H1 (cell line): ENCODE data around the gene SUCLG2.

Experiments used
- ATF3 ChIP-seq: IDR thresholded peaks from 2 replicates; pipeline ENCODE4 v1.6.1; 2011; ENCODE audit warnings: low read depth, mild to moderate bottlenecking, low read length; ENCODE audit not compliant: insufficient read depth
- CTCF ChIP-seq, 3 experiments: IDR thresholded peaks; 1 replicate in 2 of 3; 2 replicates in 1 of 3; pipeline versions ENCODE4 v1.5.1 to v1.6.1; 2011; ENCODE audit warnings: low read length in 3 of 3, mild to moderate bottlenecking in 3 of 3, inconsistent platforms in 2 of 3, low read depth in 1 of 3, moderate library complexity in 1 of 3; ENCODE audit not compliant: insufficient read depth in 1 of 3; ENCODE audit errors: control extremely low read depth in 1 of 3
- EGR1 ChIP-seq: IDR thresholded peaks from 2 replicates; pipeline ENCODE4 v1.6.1; 2011; ENCODE audit warnings: low read depth, low read length, borderline replicate concordance
- FOSL1 ChIP-seq: IDR thresholded peaks from 2 replicates; pipeline ENCODE4 v1.6.1; 2011; ENCODE audit warnings: mild to moderate bottlenecking, low read depth, low read length, moderate library complexity; ENCODE audit not compliant: insufficient read depth
- HDAC6 ChIP-seq: IDR thresholded peaks from one replicate; pipeline ENCODE4 v1.7.1; 2012; ENCODE audit warnings: low read depth, mild to moderate bottlenecking, inconsistent platforms, low read length, moderate library complexity
- JUN ChIP-seq: IDR thresholded peaks from 2 replicates; pipeline ENCODE4 v1.6.1; 2011; ENCODE audit warnings: low read depth, mild to moderate bottlenecking, improper control_type of control experiment, low read length
- JUND ChIP-seq: IDR thresholded peaks from 2 replicates; pipeline ENCODE4 v1.6.1; 2011; ENCODE audit warnings: mild to moderate bottlenecking, improper control_type of control experiment, low read length
- MAFK ChIP-seq: IDR thresholded peaks from 2 replicates; pipeline ENCODE4 v1.6.1; 2012; ENCODE audit warnings: low read depth, mild to moderate bottlenecking, improper control_type of control experiment, low read length
- MAX ChIP-seq: IDR thresholded peaks from 2 replicates; pipeline ENCODE4 v1.6.1; 2012; ENCODE audit warnings: inconsistent platforms
- POLR2A ChIP-seq, 2 experiments: IDR thresholded peaks; 1 replicate in 1 of 2; 2 replicates in 1 of 2; pipeline ENCODE4 v1.6.1; 2011; ENCODE audit warnings: low read depth in 2 of 2, low read length in 2 of 2, mild to moderate bottlenecking in 2 of 2; ENCODE audit errors: control extremely low read depth in 1 of 2
- POLR2AphosphoS5 ChIP-seq: IDR thresholded peaks from 2 replicates; pipeline ENCODE4 v1.6.1; 2011; ENCODE audit warnings: low read depth, low read length
- RFX5 ChIP-seq: IDR thresholded peaks from 2 replicates; pipeline ENCODE4 v1.6.1; 2011; ENCODE audit warnings: low read depth, low read length, improper control_type of control experiment, borderline replicate concordance
- USF2 ChIP-seq: IDR thresholded peaks from 2 replicates; pipeline ENCODE4 v1.6.1; 2011; ENCODE audit warnings: low read length, improper control_type of control experiment
- ZNF274 ChIP-seq: IDR thresholded peaks from 2 replicates; pipeline ENCODE4 v1.7.0; 2012; ENCODE audit warnings: low read length, borderline replicate concordance; ENCODE audit errors: extremely low read depth

GRCh38 chr3:67602816-67603215 lies 51.6 kb downstream of the SUCLG2 start:
- TF ChIP-seq POLR2AphosphoS5 (no peak), CTCF (IDR thresholded peaks at IDR 0.05; ENCODE audit: control extremely low read depth in 1 of 3, insufficient read depth in 1 of 3, low read depth in 1 of 3, low read length in 3 of 3) (no peak), HDAC6 (no peak), POLR2A (IDR thresholded peaks at IDR 0.05; ENCODE audit: control extremely low read depth in 1 of 2, low read depth in 2 of 2, low read length in 2 of 2) (no peak), ZNF274 (no peak), MAFK (no peak), EGR1 (no peak), JUN (no peak), FOSL1 (no peak), RFX5 (no peak), USF2 (no peak), JUND (no peak), MAX (no peak), ATF3 (no peak)
